Pancreas (tissue), 10 donors: ENCODE data around the gene KIF7. TPM values are rescaled to one million over a fixed set of nuclear protein-coding genes. Genes with fewer than 3 reads are reported as not detected.

Source experiments
- ATAC-seq, 4 donors: fragments of 200-7000 bp; cut with Tn5 transposase; one replicate each; pipeline versions ENCODE4 v1.8.0 to v1.9.1; 2020; ENCODE audit warnings: mild to moderate bottlenecking in 4 of 4, moderate library complexity in 4 of 4
- DNase-seq, 6 donors: peaks; one replicate each; pipeline ENCODE4 v3.0.0-alpha.2; 2020
- FAIRE-seq: peaks from 2 replicates; lab custom pipeline; 2012; peaks lifted over from hg19 to GRCh38; lab: Jason Lieb, UNC
- H3K27ac ChIP-seq, 4 donors: fragments of 200-600 bp; sonication (generic); 1 replicate in 3 of 4; 2 replicates in 1 of 4; pipeline versions ENCODE4 v1.5.0 to v1.8.0; 2020
- H3K27me3 ChIP-seq, 4 donors: fragments of 200-600 bp; one replicate each; pipeline ENCODE4 v1.8.0; 2021
- H3K36me3 ChIP-seq, 3 donors: fragments of 200-600 bp; sonication (generic) in 1 of 3; one replicate each; pipeline versions ENCODE4 v1.5.0 to v1.8.0; 2020 to 2021
- H3K4me1 ChIP-seq, 3 donors: fragments of 200-600 bp; one replicate each; pipeline ENCODE4 v1.8.0; 2021
- H3K4me3 ChIP-seq, 4 donors: fragments of 200-600 bp; sonication (generic) in 2 of 4; one replicate each; pipeline versions ENCODE4 v1.5.0 to v1.8.0; 2020 to 2021
- H3K9me3 ChIP-seq, 4 donors: fragments of 200-600 bp; one replicate each; pipeline ENCODE4 v1.8.0; 2021
- CTCF ChIP-seq, 4 donors: fragments of 200-600 bp; sonication (generic) in 3 of 4; IDR thresholded peaks; one replicate each; pipeline versions ENCODE4 v1.5.0 to v1.8.0; 2021; ENCODE audit warnings: antibody characterized with exemption in 4 of 4
- WGBS, 2 donors: extraction: QIAGEN DNeasy Blood & Tissue Kit; methylation state at CpG; one replicate each; pipeline ENCODE4 v1.1.7; 2013; 5-methylcytosine and 5-hydroxymethylcytosine counted together
- intact Hi-C, 3 donors: fragments of 100-400 bp; cut with DNase I; formaldehyde crosslinking; loops; one replicate each; pipeline versions ENCODE4 v1.11.1 to v1.14.2; 2022
- polyA plus RNA-seq, 2 donors: library from polyadenylated mRNA; stranded (reverse); fragments of 200-250 nt; gene quantifications; one replicate each; pipeline ENCODE4 v1.2.3, GENCODE V29; 2013
- total RNA-seq, 6 donors: library from RNA; stranded (reverse); fragmentation: NEBNext Ultra II Directional in 4 of 6; extraction: Animal tissue kit (Norgen Biotek cat#: 25700) in 4 of 6; gene quantifications; one replicate each; pipeline versions ENCODE4 v1.2.1 to v1.2.4, GENCODE V29; 2021 to 2023
- donor health status: healthy with polysubstance abuse.
- donor health status: DM: no; HTN: no; CAD: no; lungs with moderate emphysema.
- donor health status: DM: no; HTN: no; CAD: no.
- donor health status: control.
- donor health status: control.
- donor health status: Bipolar disorder and iron deficiency.
- donor health status: DM: yes; HTN: yes; CAD: no.
- donor health status: DM: no; HTN: no; CAD: no.
- donor health status: DM: no; HTN: no; CAD: no.
- donor health status: DM: yes; HTN: yes; CAD: no.

The KIF7 gene
- total and polyA plus RNA-seq, 8 donors: 0.43 to 1.5 (median 0.64) TPM

DNA sequence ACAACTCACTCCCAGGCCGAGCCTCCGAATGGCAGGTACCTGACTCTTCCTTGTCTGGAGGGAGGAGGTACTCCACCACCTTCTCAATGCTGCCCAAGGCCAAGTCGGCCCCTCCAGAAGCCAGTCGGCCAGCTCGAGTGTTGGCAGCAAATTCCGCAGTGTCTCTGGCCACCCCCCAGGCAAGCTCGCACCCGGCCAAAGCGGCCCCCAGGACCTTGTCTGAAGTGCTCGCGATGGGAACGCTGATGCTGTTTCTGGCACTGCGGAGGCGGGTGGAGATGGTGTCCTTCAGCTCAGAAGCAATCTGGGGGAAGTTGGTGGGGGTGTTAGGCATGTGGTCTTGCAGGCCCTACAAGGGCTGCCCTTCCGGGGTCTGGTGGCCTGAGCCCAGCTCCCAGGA lies 14.7 kb upstream of the KIF7 start:
- WGBS, 2 donors: 86 to 89% methylated on average over 15 of the region's 15 CpGs
- TF ChIP-seq CTCF (IDR thresholded peaks at IDR 0.05): no peak
- H3K9me3 ChIP-seq: no peaks in the 10 kb centered on the region
- no peak overlapping the region for H3K4me3 ChIP-seq
- no peak for FAIRE-seq
- no peak overlapping the region for H3K27ac ChIP-seq
- H3K27me3 ChIP-seq: no peaks in the 10 kb centered on the region
- no peak for ATAC-seq
- H3K4me1 ChIP-seq: peaks cover 0 to 4% (median 0%) of the 10 kb centered on the region in 3 donors
- DNase-seq: no peak
- intact Hi-C loops: no loop called here
- no peaks in the 10 kb centered on the region for H3K36me3 ChIP-seq

GRCh38 chr15:89669309-89669865 lies 14.1 kb upstream of the KIF7 start:
- no peak for TF ChIP-seq CTCF (IDR thresholded peaks at IDR 0.05)
- peaks cover 0 to 4% (median 0%) of the 10 kb centered on the region in 3 donors for H3K4me1 ChIP-seq
- no peaks in the 10 kb centered on the region for H3K36me3 ChIP-seq
- H3K27me3 ChIP-seq: no peaks in the 10 kb centered on the region
- no peak overlapping the region for H3K4me3 ChIP-seq
- H3K9me3 ChIP-seq: no peaks in the 10 kb centered on the region
- FAIRE-seq: no peak
- intact Hi-C loops: no loop called here
- DNase-seq: no peak
- H3K27ac ChIP-seq: no peak overlapping the region
- WGBS, 2 donors: 75 to 76% methylated on average over 8 to 9 of the region's 9 CpGs
- ATAC-seq: no peak

GRCh38 chr15:89668171-89668570 lies 12.9 kb upstream of the KIF7 start:
- 96 to 97% methylated on average over 3 of the region's 3 CpGs for WGBS, 2 donors
- intact Hi-C loops: no loop called here

GRCh38 chr15:89667706-89667960 lies 12.4 kb upstream of the KIF7 start:
- TF ChIP-seq CTCF (IDR thresholded peaks at IDR 0.05): no peak
- Histone ChIP-seq H3K9me3 (no peaks in the 10 kb centered on the region), H3K4me3 (no peak overlapping the region), H3K27me3 (no peaks in the 10 kb centered on the region), H3K36me3 (no peaks in the 10 kb centered on the region), H3K27ac (no peak overlapping the region), H3K4me1 (peaks cover 0 to 4% (median 0%) of the 10 kb centered on the region in 3 donors)
- no peak for ATAC-seq
- DNase-seq: no peak
- intact Hi-C loops: no loop called here
- 96 to 97% methylated on average over 7 of the region's 7 CpGs for WGBS, 2 donors
- FAIRE-seq: no peak

More at GRCh38 chr15:89668171-89668570, 12.9 kb upstream of the KIF7 start:
- FAIRE-seq (no peak), ATAC-seq (no peak), DNase-seq (no peak)
- no peak for TF ChIP-seq CTCF (IDR thresholded peaks at IDR 0.05)
- no peak overlapping the region for H3K27ac ChIP-seq
- no peaks in the 10 kb centered on the region for H3K27me3 ChIP-seq
- peaks cover 0 to 4% (median 0%) of the 10 kb centered on the region in 3 donors for H3K4me1 ChIP-seq
- H3K36me3 ChIP-seq: no peaks in the 10 kb centered on the region
- no peak overlapping the region for H3K4me3 ChIP-seq
- H3K9me3 ChIP-seq: no peaks in the 10 kb centered on the region

DNA sequence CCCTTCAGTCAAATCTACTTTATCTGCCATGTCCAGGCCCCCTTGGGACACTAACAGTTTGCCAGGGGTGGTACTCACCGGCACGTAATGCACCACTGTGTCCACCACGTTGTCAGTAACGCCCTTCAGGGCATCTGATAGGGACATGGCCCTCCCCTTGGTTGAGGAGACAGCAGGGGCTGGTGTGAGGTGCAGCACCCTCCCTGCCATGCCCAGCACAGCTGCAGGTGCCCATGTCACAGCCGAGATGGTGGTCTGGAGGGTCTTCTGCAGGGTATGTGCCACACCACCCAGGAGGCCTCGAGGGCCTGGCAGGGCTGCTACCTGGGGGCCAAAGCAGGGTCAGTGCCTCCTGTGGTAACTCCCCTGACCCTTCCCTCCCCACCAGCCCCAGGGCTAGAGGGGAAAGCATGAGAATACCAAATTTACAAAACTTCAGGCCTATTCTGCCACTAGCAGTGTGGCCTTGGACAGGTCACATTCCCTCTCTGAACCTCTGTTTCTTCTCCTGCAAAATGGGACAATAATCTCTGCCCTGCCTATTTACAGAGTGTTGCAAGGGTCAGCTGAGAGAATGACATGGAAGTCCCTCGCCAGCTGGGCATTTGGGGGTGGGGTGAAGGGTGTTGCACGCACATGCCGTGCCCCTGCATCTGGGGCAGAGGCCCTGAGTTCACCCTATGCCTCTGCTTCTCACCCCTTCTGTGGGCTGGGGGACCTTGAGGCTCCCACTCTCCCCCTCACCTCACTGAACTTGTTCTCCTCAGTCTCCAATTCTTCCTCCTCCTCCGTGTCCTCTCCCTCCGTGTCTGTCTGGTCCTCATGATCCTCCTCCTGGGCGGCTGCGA lies 11.8 kb upstream of the KIF7 start:
- FAIRE-seq (no peak), ATAC-seq (no peak), DNase-seq (no peak)
- intact Hi-C loops: no loop called here
- 85 to 86% methylated on average over 13 of the region's 13 CpGs for WGBS, 2 donors
- Histone ChIP-seq H3K9me3 (no peaks in the 10 kb centered on the region), H3K4me3 (no peak overlapping the region), H3K27ac (no peak overlapping the region), H3K27me3 (no peaks in the 10 kb centered on the region), H3K4me1 (peaks cover 0 to 4% (median 0%) of the 10 kb centered on the region in 3 donors), H3K36me3 (no peaks in the 10 kb centered on the region)
- TF ChIP-seq CTCF (IDR thresholded peaks at IDR 0.05): no peak
